ENCODE results near the gene ASXL3.

GRCh38 chr18:33611525-33612135 is 33.6 kb downstream of the ASXL3 start:
- TF ChIP-seq CTCF (IDR thresholded peaks at IDR 0.05) (no peak), EZH2 (IDR thresholded peaks at IDR 0.05; ENCODE audit: borderline replicate concordance, insufficient read depth, low read depth, low read length, poor library complexity, severe bottlenecking) (no peak)
